ENCODE measurements around the gene RANBP1. TPM values are rescaled to one million over a fixed set of nuclear protein-coding genes. Genes with fewer than 3 reads are reported as not detected.
"Not testable (repeated sequence)": the region's sequence is repeated elsewhere in the genome, so short reads cannot be mapped to it uniquely, and the experiment has no call there.

RANBP1 gene
- polyA plus RNA-seq, 1 donor (not counting 4 experiments of a cell fraction or from before 2014, with no cell fraction given): 193 TPM

DNA sequence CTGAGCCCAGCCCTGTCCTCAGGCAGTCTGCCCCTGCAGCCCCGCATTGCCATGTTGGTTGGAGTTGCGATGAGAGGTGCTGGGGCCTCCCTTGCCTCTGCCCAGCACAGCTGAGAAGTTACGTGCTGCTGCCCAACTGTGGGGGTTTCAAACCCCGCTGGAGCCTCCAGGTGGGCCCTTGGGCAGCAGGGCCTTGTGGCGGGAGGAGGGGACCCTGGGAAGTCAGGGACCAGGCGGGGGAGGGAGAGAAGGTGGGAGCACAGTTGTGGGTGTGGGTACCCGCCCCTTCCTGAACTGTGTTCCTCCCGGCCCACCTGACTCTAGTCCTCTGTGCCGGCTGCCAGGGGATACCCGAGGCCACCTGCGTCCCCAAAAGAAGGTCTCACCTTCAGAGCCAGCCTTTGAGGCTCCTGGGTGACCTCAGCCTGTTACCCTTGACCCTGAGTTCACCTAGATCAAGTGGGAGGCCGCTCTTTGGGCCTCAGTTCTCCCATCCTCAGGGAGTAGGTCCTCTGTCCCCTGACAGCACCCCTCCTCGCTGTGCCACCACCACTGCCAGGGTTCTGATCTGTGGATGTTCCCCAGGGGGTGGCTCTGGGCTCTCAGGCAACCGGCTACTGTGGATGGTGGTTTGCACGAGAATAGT, 42.6 kb downstream of the RANBP1 start:
- Histone ChIP-seq H3K4me1 (ENCODE audit: control insufficient read depth, extremely low read depth, insufficient read depth, low read length) (no peaks in the 10 kb centered on the region), H4K20me1 (ENCODE audit: control insufficient read depth, extremely low read depth, insufficient read depth, low read length) (no peaks in the 10 kb centered on the region), H3K9me3 (ENCODE audit: control insufficient read depth, low read depth, low read length) (no peaks in the 10 kb centered on the region), H3K9ac (ENCODE audit: control insufficient read depth, extremely low read depth, insufficient read depth, low read length) (no peak overlapping the region), H2AFZ (ENCODE audit: control insufficient read depth, low read length) (no peak overlapping the region), H3K36me3 (ENCODE audit: control insufficient read depth in 2 of 2, extremely low read depth in 1 of 2, insufficient read depth in 2 of 2, low read length in 2 of 2) (no peaks in the 10 kb centered on the region), H3K79me2 (ENCODE audit: control insufficient read depth, insufficient read depth, low read length) (no peaks in the 10 kb centered on the region), H3K4me3 (ENCODE audit: control insufficient read depth in 2 of 3, extremely low read depth in 1 of 3, insufficient read depth in 2 of 3, low read depth in 1 of 3, low read length in 3 of 3) (no peak overlapping the region), H3K27me3 (ENCODE audit: control insufficient read depth, extremely low read depth, insufficient read depth, low read length) (no peaks in the 10 kb centered on the region), H3K9me1 (ENCODE audit: control insufficient read depth, extremely low read depth, insufficient read depth, low read length) (no peaks in the 10 kb centered on the region), H3K27ac (ENCODE audit: control insufficient read depth, insufficient read depth, low read length) (no peak overlapping the region), H3K4me2 (ENCODE audit: control insufficient read depth, extremely low read depth, insufficient read depth, low read depth, low read length) (no peak overlapping the region)
- TF ChIP-seq, protein P1, sequence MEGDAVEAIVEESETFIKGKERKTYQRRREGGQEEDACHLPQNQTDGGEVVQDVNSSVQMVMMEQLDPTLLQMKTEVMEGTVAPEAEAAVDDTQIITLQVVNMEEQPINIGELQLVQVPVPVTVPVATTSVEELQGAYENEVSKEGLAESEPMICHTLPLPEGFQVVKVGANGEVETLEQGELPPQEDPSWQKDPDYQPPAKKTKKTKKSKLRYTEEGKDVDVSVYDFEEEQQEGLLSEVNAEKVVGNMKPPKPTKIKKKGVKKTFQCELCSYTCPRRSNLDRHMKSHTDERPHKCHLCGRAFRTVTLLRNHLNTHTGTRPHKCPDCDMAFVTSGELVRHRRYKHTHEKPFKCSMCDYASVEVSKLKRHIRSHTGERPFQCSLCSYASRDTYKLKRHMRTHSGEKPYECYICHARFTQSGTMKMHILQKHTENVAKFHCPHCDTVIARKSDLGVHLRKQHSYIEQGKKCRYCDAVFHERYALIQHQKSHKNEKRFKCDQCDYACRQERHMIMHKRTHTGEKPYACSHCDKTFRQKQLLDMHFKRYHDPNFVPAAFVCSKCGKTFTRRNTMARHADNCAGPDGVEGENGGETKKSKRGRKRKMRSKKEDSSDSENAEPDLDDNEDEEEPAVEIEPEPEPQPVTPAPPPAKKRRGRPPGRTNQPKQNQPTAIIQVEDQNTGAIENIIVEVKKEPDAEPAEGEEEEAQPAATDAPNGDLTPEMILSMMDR (optimal IDR thresholded peaks at IDR 0.05 in 1 of 3, IDR thresholded peaks at IDR 0.05 in 1 of 3, conservative IDR thresholded peaks at IDR 0.05 in 1 of 3; ENCODE audit: extremely low read depth in 1 of 3, insufficient read depth in 2 of 3, low read length in 3 of 3): no peak
- no peak for TF ChIP-seq EZH2 (IDR thresholded peaks at IDR 0.05; ENCODE audit: low read length)
- dilution Hi-C loops (cut with MboI; ENCODE audit: extremely low pct_ligation_motif_present, low sequenced_read_pairs): no loop called here
- FAIRE-seq (no peak), DNase-seq (ENCODE audit: low read depth, low spot score) (no peak)

DNA sequence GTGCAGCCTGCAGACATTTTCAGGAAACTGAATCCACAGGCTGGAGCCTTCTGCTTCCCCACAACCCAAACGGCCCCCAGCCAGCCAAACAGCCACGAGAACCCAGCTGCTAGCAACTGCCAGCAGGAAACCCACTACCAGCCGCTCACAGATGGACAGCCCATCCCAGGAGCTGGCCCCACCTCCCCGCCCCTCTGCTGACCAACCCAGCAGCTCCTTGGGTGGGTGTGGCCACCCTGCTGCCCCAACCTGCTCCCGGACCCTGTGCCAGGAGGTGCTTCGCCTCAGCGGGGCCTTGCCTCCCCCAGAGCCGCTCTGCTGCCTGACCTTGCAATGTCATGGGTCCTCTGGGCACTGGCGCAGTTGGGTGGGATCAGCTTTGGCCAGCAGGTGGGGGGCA, 43.2 kb downstream of the RANBP1 start:
- Histone ChIP-seq H3K27ac (ENCODE audit: control insufficient read depth, insufficient read depth, low read length) (no peak overlapping the region), H3K9me3 (ENCODE audit: control insufficient read depth, low read depth, low read length) (no peaks in the 10 kb centered on the region), H3K4me1 (ENCODE audit: control insufficient read depth, extremely low read depth, insufficient read depth, low read length) (no peaks in the 10 kb centered on the region), H3K4me3 (ENCODE audit: control insufficient read depth in 2 of 3, extremely low read depth in 1 of 3, insufficient read depth in 2 of 3, low read depth in 1 of 3, low read length in 3 of 3) (no peak overlapping the region), H4K20me1 (ENCODE audit: control insufficient read depth, extremely low read depth, insufficient read depth, low read length) (no peaks in the 10 kb centered on the region), H3K4me2 (ENCODE audit: control insufficient read depth, extremely low read depth, insufficient read depth, low read depth, low read length) (no peak overlapping the region), H3K36me3 (ENCODE audit: control insufficient read depth in 2 of 2, extremely low read depth in 1 of 2, insufficient read depth in 2 of 2, low read length in 2 of 2) (no peaks in the 10 kb centered on the region), H3K9me1 (ENCODE audit: control insufficient read depth, extremely low read depth, insufficient read depth, low read length) (no peaks in the 10 kb centered on the region), H3K27me3 (ENCODE audit: control insufficient read depth, extremely low read depth, insufficient read depth, low read length) (no peaks in the 10 kb centered on the region), H3K9ac (ENCODE audit: control insufficient read depth, extremely low read depth, insufficient read depth, low read length) (no peak overlapping the region), H3K79me2 (ENCODE audit: control insufficient read depth, insufficient read depth, low read length) (no peaks in the 10 kb centered on the region), H2AFZ (ENCODE audit: control insufficient read depth, low read length) (no peak overlapping the region)
- DNase-seq (ENCODE audit: low read depth, low spot score): no peak
- dilution Hi-C loops (cut with MboI; ENCODE audit: extremely low pct_ligation_motif_present, low sequenced_read_pairs): no loop called here
- FAIRE-seq: no peak
- TF ChIP-seq, protein P1 (optimal IDR thresholded peaks at IDR 0.05 in 1 of 3, IDR thresholded peaks at IDR 0.05 in 1 of 3, conservative IDR thresholded peaks at IDR 0.05 in 1 of 3; ENCODE audit: extremely low read depth in 1 of 3, insufficient read depth in 2 of 3, low read length in 3 of 3): no peak
- no peak for TF ChIP-seq EZH2 (IDR thresholded peaks at IDR 0.05; ENCODE audit: low read length)

DNA sequence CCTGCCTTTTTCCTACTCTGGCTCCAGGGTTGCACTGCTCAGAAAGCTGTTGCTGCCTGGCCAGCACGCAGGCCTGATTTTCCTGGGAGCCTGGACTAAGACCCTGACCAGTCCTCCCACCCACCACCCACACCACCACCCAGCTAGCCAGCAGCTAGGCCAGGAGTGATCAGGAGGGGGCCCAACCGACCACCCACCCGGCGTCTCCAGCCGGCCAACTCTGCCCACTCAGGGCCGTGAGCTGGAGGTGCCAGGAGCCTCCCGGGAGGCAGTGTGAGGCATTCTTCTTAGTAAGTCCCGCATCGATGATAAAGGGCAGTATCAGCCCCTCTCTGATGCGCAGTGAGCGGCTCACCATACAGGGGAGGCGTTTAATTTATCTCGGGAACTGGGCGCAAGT, 43.6 kb downstream of the RANBP1 start:
- dilution Hi-C loops (cut with MboI; ENCODE audit: extremely low pct_ligation_motif_present, low sequenced_read_pairs); H3K9me3 ChIP-seq (ENCODE audit: control insufficient read depth, low read depth, low read length); H3K79me2 ChIP-seq (ENCODE audit: control insufficient read depth, insufficient read depth, low read length); H3K36me3 ChIP-seq (ENCODE audit: control insufficient read depth in 2 of 2, extremely low read depth in 1 of 2, insufficient read depth in 2 of 2, low read length in 2 of 2); H3K4me3 ChIP-seq (ENCODE audit: control insufficient read depth in 2 of 3, extremely low read depth in 1 of 3, insufficient read depth in 2 of 3, low read depth in 1 of 3, low read length in 3 of 3); H3K9ac ChIP-seq (ENCODE audit: control insufficient read depth, extremely low read depth, insufficient read depth, low read length); H3K4me1 ChIP-seq (ENCODE audit: control insufficient read depth, extremely low read depth, insufficient read depth, low read length); H3K4me2 ChIP-seq (ENCODE audit: control insufficient read depth, extremely low read depth, insufficient read depth, low read depth, low read length); H2AFZ ChIP-seq (ENCODE audit: control insufficient read depth, low read length); FAIRE-seq; H3K27ac ChIP-seq (ENCODE audit: control insufficient read depth, insufficient read depth, low read length); H3K9me1 ChIP-seq (ENCODE audit: control insufficient read depth, extremely low read depth, insufficient read depth, low read length); H4K20me1 ChIP-seq (ENCODE audit: control insufficient read depth, extremely low read depth, insufficient read depth, low read length); H3K27me3 ChIP-seq (ENCODE audit: control insufficient read depth, extremely low read depth, insufficient read depth, low read length); DNase-seq (ENCODE audit: low read depth, low spot score): not testable (repeated sequence)

Data from keratinocyte (primary cell).